Endothelial cell of umbilical vein (primary cell): ENCODE data around the gene METTL25.

Source experiments
- CTCF ChIP-seq, 2 donors: IDR thresholded peaks; 1 replicate in 1 of 2; 2 replicates in 1 of 2; pipeline ENCODE4 v1.5.1; 2011; ENCODE audit warnings: low read length in 2 of 2, mild to moderate bottlenecking in 2 of 2, moderate library complexity in 2 of 2, control low read depth in 1 of 2, inconsistent platforms in 1 of 2, low read depth in 1 of 2; ENCODE audit not compliant: insufficient read depth in 1 of 2; ENCODE audit errors: extremely low read depth in 1 of 2
- EZH2 ChIP-seq: IDR thresholded peaks from 2 replicates; pipeline ENCODE4 v1.6.1; 2012; ENCODE audit warnings: borderline replicate concordance, low read depth, mild to moderate bottlenecking, moderate library complexity, low read length, inconsistent platforms; ENCODE audit not compliant: severe bottlenecking
- MAX ChIP-seq: IDR thresholded peaks from 2 replicates; pipeline ENCODE4 v1.6.1; 2011; ENCODE audit not compliant: insufficient read depth, insufficient read length
- POLR2A ChIP-seq: IDR thresholded peaks from 2 replicates; pipeline ENCODE4 v1.6.1; 2012; ENCODE audit warnings: low read depth, mild to moderate bottlenecking, control low read depth, low read length
- POLR2AphosphoS5 ChIP-seq: IDR thresholded peaks from 2 replicates; pipeline ENCODE4 v1.6.1; 2012; ENCODE audit warnings: low read depth, mild to moderate bottlenecking, control low read depth, low read length, moderate library complexity; ENCODE audit not compliant: insufficient read depth

GRCh38 chr12:82414044-82414443 lies 55.7 kb downstream of the METTL25 start:
- no peak for TF ChIP-seq CTCF (IDR thresholded peaks at IDR 0.05; ENCODE audit: extremely low read depth in 1 of 2, insufficient read depth in 1 of 2, low read depth in 1 of 2, low read length in 2 of 2)
- TF ChIP-seq POLR2A: no peak
- TF ChIP-seq POLR2AphosphoS5: no peak
- TF ChIP-seq MAX: no peak
- no peak for TF ChIP-seq EZH2
